22Rv1 (cell line): Measurements from ENCODE around the gene ITPR3.

ENCODE experiments used
- H3K27ac ChIP-seq: fragments of 450-650 bp; 2 replicates; pipeline ENCODE4 v1.5.1; 2017
- CTCF ChIP-seq: fragments of 450-650 bp; IDR thresholded peaks from 2 replicates; pipeline ENCODE4 v1.5.1; 2017; ENCODE audit warnings: mild to moderate bottlenecking
- ZFX ChIP-seq: fragments of 450-650 bp; IDR thresholded peaks from 2 replicates; pipeline ENCODE4 v1.6.1; 2017; ENCODE audit warnings: antibody characterized with exemption, borderline replicate concordance

Gene ITPR3

DNA sequence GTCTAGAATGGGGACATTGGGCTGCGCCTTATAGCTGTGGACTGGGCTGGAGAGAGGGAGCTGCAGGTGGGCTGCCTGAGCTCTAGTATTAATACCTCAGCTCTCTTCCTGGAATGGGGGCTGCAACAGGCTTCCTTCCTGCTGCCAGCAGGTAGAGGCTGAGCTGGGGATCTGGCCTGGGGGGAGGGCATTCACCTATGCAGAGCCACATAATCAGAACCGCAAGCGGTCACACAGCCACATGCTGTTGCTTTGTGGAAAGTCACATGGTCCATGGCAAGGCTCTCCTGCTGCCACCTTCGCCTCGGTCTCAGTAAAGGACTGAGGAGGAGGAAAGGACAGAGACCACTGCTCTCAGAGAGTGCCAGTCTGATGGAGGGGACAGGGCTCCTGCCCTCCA lies 35.7 kb downstream of the ITPR3 start:
- no peak overlapping the region for H3K27ac ChIP-seq
- TF ChIP-seq ZFX (no peak), CTCF (no peak)

DNA sequence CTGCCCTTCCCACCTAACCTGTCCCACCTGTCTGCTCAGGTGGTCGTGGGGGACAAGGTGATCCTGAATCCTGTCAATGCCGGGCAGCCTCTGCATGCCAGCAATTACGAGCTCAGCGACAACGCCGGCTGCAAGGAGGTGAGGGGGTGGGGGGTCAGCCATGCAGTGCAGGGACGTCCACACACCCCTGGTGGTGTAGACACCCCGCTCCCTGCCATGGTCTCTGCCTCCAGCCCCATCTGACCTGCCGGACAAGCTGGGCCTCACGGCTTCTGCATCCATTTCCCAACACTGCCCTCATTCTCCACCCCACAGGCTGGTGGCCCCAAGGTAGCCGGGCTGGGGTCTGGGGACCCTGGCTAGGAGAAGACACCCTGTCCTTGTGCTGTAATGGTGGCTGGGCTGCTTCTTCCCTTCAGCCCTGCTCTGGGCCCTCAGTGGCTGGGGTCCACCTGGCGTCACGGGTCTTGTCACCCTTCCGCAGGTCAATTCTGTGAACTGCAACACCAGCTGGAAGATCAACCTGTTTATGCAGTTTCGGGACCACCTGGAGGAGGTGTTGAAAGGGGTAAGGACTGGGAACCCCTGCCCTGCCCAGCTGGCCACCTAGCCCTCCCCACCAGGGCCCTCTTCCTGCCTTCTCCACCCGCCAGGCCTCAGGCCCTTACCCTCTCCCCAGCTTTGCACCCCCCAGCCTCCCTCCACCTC lies 38.0 kb downstream of the ITPR3 start:
- TF ChIP-seq ZFX = no peak
- TF ChIP-seq CTCF = no peak
- H3K27ac ChIP-seq = no peak overlapping the region

DNA sequence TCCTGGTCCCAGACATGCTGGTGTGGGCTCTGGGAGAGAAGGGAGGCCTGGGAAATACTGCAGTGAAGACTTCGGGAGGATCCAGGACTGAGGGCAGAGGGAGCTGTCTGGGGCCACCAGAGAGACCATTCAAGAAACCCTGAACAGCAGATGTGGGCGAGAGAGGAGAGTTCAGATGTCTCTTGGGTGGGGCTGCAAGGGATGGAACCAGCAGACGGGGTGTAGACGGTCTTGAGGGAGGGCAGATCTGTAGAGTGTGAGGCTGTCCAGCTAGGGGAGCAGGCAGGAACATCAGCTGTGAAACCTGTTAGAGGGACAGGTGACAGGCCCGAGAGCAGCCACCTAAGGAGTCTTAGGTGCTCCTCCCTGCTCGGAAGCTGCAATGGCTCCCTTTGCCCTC lies 38.9 kb downstream of the ITPR3 start:
- TF ChIP-seq ZFX (no peak), CTCF (no peak)
- H3K27ac ChIP-seq = no peak overlapping the region

DNA sequence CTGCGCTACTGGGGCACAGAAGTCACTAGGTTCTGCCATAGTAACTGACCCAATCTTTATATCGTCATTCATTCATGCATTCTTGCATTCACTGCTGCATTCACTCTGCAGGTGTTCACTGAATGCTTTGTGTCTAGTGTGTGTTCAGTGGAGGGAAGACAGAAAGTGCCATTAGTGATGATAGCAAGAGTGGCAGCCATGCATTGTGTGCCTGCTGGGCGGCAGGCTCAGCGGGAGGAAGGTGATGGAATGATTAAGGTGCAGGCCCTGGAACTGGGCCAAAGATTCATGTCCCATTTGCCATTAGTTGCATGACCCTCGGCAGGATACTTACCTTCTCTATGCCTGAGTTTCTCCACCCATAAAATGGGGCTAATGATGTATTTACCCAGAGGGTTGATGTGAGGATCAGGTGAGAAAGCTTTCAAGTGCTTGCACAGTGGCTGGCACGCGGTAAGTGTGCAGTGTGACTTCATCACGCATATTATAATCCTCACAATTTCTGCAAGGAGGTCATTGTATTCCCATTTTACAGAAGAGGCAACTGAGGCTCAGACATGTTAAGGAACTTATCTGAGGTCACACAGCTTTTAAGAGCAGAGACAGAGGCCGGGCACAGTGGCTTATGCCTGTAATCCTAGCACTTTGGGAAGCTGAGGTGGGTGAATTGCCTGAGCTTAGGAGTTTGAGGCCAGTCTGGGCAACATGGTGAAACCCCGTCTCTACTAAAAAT lies 40.1 kb downstream of the ITPR3 start:
- TF ChIP-seq CTCF (no peak), ZFX (no peak)
- H3K27ac ChIP-seq = no peak overlapping the region

DNA sequence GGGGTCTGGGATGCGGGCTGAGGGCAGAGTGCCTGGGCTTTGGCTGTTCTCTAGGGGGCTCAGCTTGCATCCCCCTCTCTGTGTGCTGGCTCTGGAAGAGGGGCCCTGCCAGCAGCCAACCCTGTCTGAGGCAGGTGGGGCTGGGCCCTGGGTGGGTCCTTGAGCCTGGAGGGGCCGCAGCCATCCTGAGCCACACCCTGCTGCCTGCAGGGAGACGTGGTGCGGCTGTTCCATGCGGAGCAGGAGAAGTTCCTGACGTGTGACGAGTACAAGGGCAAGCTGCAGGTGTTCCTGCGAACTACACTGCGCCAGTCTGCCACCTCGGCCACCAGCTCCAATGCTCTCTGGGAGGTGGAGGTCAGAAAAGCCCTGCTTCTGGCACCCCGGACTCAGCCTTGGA lies 41.2 kb downstream of the ITPR3 start:
- no peak overlapping the region for H3K27ac ChIP-seq
- no peak for TF ChIP-seq ZFX
- TF ChIP-seq CTCF = no peak

DNA sequence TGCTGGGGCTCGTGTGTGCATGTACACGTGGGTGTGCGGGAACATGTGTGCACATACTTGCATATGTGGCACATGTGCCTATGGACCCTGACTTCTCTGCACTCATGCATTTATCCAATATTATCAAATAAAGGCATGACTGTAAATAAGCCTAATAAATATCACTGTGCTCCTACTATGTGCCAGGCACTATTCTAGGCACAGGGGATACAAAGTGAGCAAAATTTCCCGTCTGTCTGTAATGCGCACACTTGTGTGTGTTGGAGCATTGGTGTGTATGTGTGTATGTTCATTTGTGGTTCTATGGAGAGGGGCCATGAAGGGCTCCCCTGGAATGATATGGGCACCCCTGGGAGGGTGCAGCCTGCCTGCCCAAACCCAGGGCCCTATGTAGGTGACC lies 41.9 kb downstream of the ITPR3 start:
- no peak overlapping the region for H3K27ac ChIP-seq
- no peak for TF ChIP-seq ZFX
- TF ChIP-seq CTCF = no peak

- no peak overlapping the region for H3K27ac ChIP-seq
- TF ChIP-seq ZFX (no peak), CTCF (no peak)
Measured at GRCh38 chr6:33663727-33664449, 42.8 kb downstream of the ITPR3 start.
